HG03521 (cell line): ENCODE results near the gene FOXN1.

Experiments
- ATAC-seq: cut with Tn5 transposase; IDR thresholded peaks from one replicate; pipeline ENCODE4 v1.9.1; 2021; ENCODE audit warnings: mild to moderate bottlenecking, moderate library complexity; ENCODE audit not compliant: unreplicated experiment

The FOXN1 gene

GRCh38 chr17:28544402-28545140, 38.4 kb downstream of the FOXN1 start:
- ATAC-seq, result no peak

GRCh38 chr17:28545141-28545503, 39.0 kb downstream of the FOXN1 start:
- no peak for ATAC-seq

- ATAC-seq, result no peak
These were observed 39.8 kb downstream of the FOXN1 start for GRCh38 chr17:28545787-28546415.

GRCh38 chr17:28547096-28547622, 41.0 kb downstream of the FOXN1 start:
- ATAC-seq, result no peak

- ATAC-seq, result no peak
These were observed 41.7 kb downstream of the FOXN1 start for GRCh38 chr17:28547623-28548416.

GRCh38 chr17:28548417-28549130, 42.4 kb downstream of the FOXN1 start:
- no peak for ATAC-seq

GRCh38 chr17:28549236-28550132, 43.3 kb downstream of the FOXN1 start:
- ATAC-seq, result no peak

- no peak for ATAC-seq
These were observed 44.7 kb downstream of the FOXN1 start for GRCh38 chr17:28550858-28551257.

GRCh38 chr17:28551421-28552175, 45.5 kb downstream of the FOXN1 start:
- no peak for ATAC-seq

GRCh38 chr17:28552176-28552999, 46.2 kb downstream of the FOXN1 start, which contains the start of gene UNC119:
Gene UNC119 (minus strand): TSS chr17:28552624. CDS start chr17:28552557, 67 bp downstream.
- peak; percentile 48 for ATAC-seq

- no peak for ATAC-seq
These were observed 46.9 kb downstream of the FOXN1 start for GRCh38 chr17:28553000-28553505.

- no peak for ATAC-seq
These were observed 48.4 kb downstream of the FOXN1 start for GRCh38 chr17:28554565-28554964.

- ATAC-seq, result no peak
These were observed 48.9 kb downstream of the FOXN1 start for GRCh38 chr17:28555022-28555421.

- ATAC-seq, result no peak
These were observed 57.3 kb downstream of the FOXN1 start for GRCh38 chr17:28563475-28563874.

GRCh38 chr17:28567604-28568003, 61.5 kb downstream of the FOXN1 start:
- ATAC-seq, result no peak

GRCh38 chr17:28569446-28569845, 63.3 kb downstream of the FOXN1 start:
- ATAC-seq, result no peak

GRCh38 chr17:28570716-28571360, 64.7 kb downstream of the FOXN1 start:
- ATAC-seq, result peak; percentile 28
